GM12878 (cell line): ENCODE data around the gene TLR10. TPM values are rescaled to one million over a fixed set of nuclear protein-coding genes. Genes with fewer than 3 reads are reported as not detected.
A peak's percentile ranks its signal among the peaks of the same experiment; 100 is the strongest.

ENCODE experiments used
- BACH1 ChIP-seq: fragments of 450-650 bp; IDR thresholded peaks from 2 replicates; pipeline ENCODE4 v1.6.1; 2017; ENCODE audit warnings: mild to moderate bottlenecking, borderline replicate concordance
- CEBPZ ChIP-seq: fragments of 150-350 bp; IDR thresholded peaks from 2 replicates; pipeline ENCODE4 v1.6.1; 2016; ENCODE audit warnings: low read depth, low read length
- E4F1 ChIP-seq: fragments of 450-650 bp; IDR thresholded peaks from 2 replicates; pipeline ENCODE4 v1.6.1; 2018; ENCODE audit warnings: borderline replicate concordance, mild to moderate bottlenecking; ENCODE audit not compliant: partially characterized antibody
- EED ChIP-seq: sonication (generic); IDR thresholded peaks from 2 replicates; pipeline ENCODE4 v1.6.1; 2016; ENCODE audit warnings: antibody characterized with exemption, low read depth
- ETV6 ChIP-seq, 2 experiments: fragments of 450-650 bp in 1 of 2; IDR thresholded peaks in 1 of 2; conservative IDR thresholded peaks in 1 of 2; 2 replicates each; pipeline ENCODE4 v1.6.1; 2014; ENCODE audit warnings: antibody characterized with exemption in 1 of 2, borderline replicate concordance in 1 of 2, low read depth in 1 of 2, mild to moderate bottlenecking in 1 of 2, moderate library complexity in 1 of 2
- HDAC2 ChIP-seq: fragments of 200-600 bp; sonication (generic); IDR thresholded peaks from 2 replicates; pipeline ENCODE4 v1.6.1; 2017
- MXI1 ChIP-seq: fragments of 150-350 bp; IDR thresholded peaks from 2 replicates; pipeline ENCODE4 v1.6.1; 2011; ENCODE audit warnings: low read depth, mild to moderate bottlenecking, inconsistent platforms, low read length, improper control_type of control experiment
- MYC ChIP-seq: IDR thresholded peaks from 2 replicates; pipeline ENCODE4 v1.6.1; 2011; ENCODE audit warnings: mild to moderate bottlenecking, low read length, moderate library complexity, inconsistent platforms; ENCODE audit not compliant: insufficient read depth, insufficient replicate concordance, insufficient read length, severe bottlenecking
- NFYB ChIP-seq: IDR thresholded peaks from 2 replicates; pipeline ENCODE4 v1.6.1; 2011; ENCODE audit warnings: low read depth, mild to moderate bottlenecking, low read length, improper control_type of control experiment, moderate library complexity; ENCODE audit not compliant: insufficient read depth
- NR2C2 ChIP-seq: IDR thresholded peaks from 2 replicates; pipeline ENCODE4 v1.6.1; 2011; ENCODE audit warnings: borderline replicate concordance, low read depth; ENCODE audit not compliant: control insufficient read depth, insufficient read length
- POLR2A ChIP-seq: IDR thresholded peaks from 2 replicates; pipeline ENCODE4 v1.6.1; 2011; ENCODE audit warnings: low read depth, mild to moderate bottlenecking, low read length
- TAF1 ChIP-seq: IDR thresholded peaks from 2 replicates; pipeline ENCODE4 v1.6.1; 2011; ENCODE audit warnings: mild to moderate bottlenecking, low read depth, low read length, borderline replicate concordance
- polyA plus RNA-seq, 11 experiments: library from polyadenylated mRNA; depleted of rRNA in 4 of 11; unstranded in 6 of 11; stranded (reverse) in 5 of 11; fragments of >200 nt; fragmentation: Nextera tagmentation in 4 of 11; fragmentation: Illumina TruSeq in 1 of 11; extraction: Ambion mirVana in 4 of 11; extraction: Trizol in 1 of 11; gene quantifications; 1 replicate in 1 of 11; 2 replicates in 10 of 11; pipeline versions ENCODE4 v1.2.1 to v1.2.3, GENCODE V29; 2011 to 2016; ENCODE audit warnings: inconsistent platforms in 2 of 11, missing spikeins in 2 of 11, low read depth in 1 of 11
- total RNA-seq, 4 experiments: library from RNA; depleted of rRNA in 3 of 4; stranded (reverse); fragments of >200 nt in 3 of 4; fragmentation: Illumina TruSeq in 1 of 4; extraction: Trizol in 1 of 4; gene quantifications; 2 replicates each; pipeline versions ENCODE4 v1.2.1 to v1.2.3, GENCODE V29; 2013 to 2021
- TF ChIP-seq, protein P1 (sequence below): IDR thresholded peaks from 2 replicates; pipeline ENCODE4 v1.6.1; 2011; ENCODE audit warnings: borderline replicate concordance, low read depth, mild to moderate bottlenecking, moderate library complexity, mixed read lengths, low read length; ENCODE audit not compliant: insufficient read depth; ENCODE audit errors: extremely low read length
- TF ChIP-seq, protein P2 (sequence below): IDR thresholded peaks from 2 replicates; pipeline ENCODE4 v1.6.1; 2012; ENCODE audit warnings: mild to moderate bottlenecking, low read depth, low read length
- TF ChIP-seq, protein P3 (sequence below): fragments of 450-650 bp; IDR thresholded peaks from 2 replicates; pipeline ENCODE4 v1.6.1; 2017; ENCODE audit warnings: antibody characterized with exemption, mild to moderate bottlenecking, moderate library complexity

TLR10 gene
- total and polyA plus RNA-seq, 10 of the 15 experiments (the other 5 are each of a cell fraction or from before 2014, with no cell fraction given), result 31.5 to 149 (median 64.9) TPM

GRCh38 chr4:38805530-38806145, 22.8 kb upstream of the TLR10 start (continued):
- no peak for TF ChIP-seq CEBPZ
- no peak for TF ChIP-seq MYC
- TF ChIP-seq, protein P1, sequence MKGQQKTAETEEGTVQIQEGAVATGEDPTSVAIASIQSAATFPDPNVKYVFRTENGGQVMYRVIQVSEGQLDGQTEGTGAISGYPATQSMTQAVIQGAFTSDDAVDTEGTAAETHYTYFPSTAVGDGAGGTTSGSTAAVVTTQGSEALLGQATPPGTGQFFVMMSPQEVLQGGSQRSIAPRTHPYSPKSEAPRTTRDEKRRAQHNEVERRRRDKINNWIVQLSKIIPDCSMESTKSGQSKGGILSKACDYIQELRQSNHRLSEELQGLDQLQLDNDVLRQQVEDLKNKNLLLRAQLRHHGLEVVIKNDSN, result no peak
- no peak for TF ChIP-seq NR2C2
- TF ChIP-seq, protein P2, sequence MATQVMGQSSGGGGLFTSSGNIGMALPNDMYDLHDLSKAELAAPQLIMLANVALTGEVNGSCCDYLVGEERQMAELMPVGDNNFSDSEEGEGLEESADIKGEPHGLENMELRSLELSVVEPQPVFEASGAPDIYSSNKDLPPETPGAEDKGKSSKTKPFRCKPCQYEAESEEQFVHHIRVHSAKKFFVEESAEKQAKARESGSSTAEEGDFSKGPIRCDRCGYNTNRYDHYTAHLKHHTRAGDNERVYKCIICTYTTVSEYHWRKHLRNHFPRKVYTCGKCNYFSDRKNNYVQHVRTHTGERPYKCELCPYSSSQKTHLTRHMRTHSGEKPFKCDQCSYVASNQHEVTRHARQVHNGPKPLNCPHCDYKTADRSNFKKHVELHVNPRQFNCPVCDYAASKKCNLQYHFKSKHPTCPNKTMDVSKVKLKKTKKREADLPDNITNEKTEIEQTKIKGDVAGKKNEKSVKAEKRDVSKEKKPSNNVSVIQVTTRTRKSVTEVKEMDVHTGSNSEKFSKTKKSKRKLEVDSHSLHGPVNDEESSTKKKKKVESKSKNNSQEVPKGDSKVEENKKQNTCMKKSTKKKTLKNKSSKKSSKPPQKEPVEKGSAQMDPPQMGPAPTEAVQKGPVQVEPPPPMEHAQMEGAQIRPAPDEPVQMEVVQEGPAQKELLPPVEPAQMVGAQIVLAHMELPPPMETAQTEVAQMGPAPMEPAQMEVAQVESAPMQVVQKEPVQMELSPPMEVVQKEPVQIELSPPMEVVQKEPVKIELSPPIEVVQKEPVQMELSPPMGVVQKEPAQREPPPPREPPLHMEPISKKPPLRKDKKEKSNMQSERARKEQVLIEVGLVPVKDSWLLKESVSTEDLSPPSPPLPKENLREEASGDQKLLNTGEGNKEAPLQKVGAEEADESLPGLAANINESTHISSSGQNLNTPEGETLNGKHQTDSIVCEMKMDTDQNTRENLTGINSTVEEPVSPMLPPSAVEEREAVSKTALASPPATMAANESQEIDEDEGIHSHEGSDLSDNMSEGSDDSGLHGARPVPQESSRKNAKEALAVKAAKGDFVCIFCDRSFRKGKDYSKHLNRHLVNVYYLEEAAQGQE, result no peak
- no peak for TF ChIP-seq E4F1
- TF ChIP-seq, protein P3, sequence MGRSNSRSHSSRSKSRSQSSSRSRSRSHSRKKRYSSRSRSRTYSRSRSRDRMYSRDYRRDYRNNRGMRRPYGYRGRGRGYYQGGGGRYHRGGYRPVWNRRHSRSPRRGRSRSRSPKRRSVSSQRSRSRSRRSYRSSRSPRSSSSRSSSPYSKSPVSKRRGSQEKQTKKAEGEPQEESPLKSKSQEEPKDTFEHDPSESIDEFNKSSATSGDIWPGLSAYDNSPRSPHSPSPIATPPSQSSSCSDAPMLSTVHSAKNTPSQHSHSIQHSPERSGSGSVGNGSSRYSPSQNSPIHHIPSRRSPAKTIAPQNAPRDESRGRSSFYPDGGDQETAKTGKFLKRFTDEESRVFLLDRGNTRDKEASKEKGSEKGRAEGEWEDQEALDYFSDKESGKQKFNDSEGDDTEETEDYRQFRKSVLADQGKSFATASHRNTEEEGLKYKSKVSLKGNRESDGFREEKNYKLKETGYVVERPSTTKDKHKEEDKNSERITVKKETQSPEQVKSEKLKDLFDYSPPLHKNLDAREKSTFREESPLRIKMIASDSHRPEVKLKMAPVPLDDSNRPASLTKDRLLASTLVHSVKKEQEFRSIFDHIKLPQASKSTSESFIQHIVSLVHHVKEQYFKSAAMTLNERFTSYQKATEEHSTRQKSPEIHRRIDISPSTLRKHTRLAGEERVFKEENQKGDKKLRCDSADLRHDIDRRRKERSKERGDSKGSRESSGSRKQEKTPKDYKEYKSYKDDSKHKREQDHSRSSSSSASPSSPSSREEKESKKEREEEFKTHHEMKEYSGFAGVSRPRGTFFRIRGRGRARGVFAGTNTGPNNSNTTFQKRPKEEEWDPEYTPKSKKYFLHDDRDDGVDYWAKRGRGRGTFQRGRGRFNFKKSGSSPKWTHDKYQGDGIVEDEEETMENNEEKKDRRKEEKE, result no peak
- no peak for TF ChIP-seq HDAC2
- peak; percentile 43; the same call in 1 of the 2 replicates for TF ChIP-seq TAF1
- TF ChIP-seq BACH1, result peak; percentile 15; the same call in 1 of the 2 replicates
- TF ChIP-seq EED, result peak; percentile 96
- TF ChIP-seq POLR2A, result peak; percentile 76
- peak in 1 of 2 experiments; percentile 98; a peak in 2 of 4 replicates for TF ChIP-seq ETV6 (conservative IDR thresholded peaks at IDR 0.05 in 1 of 2, IDR thresholded peaks at IDR 0.05 in 1 of 2; ENCODE audit: borderline replicate concordance in 1 of 2, low read depth in 1 of 2)
- no peak for TF ChIP-seq NFYB
- TF ChIP-seq MXI1, result 0 out of 2 replicates have a peak, but pooled peaks have one; percentile 9
